Endothelial cell of umbilical vein (primary cell): ENCODE results near the gene DPH7. TPM values are rescaled to one million over a fixed set of nuclear protein-coding genes. Genes with fewer than 3 reads are reported as not detected.
"Not testable (repeated sequence)": the region's sequence is repeated elsewhere in the genome, so short reads cannot be mapped to it uniquely, and the experiment has no call there.

Source experiments
- BruUV-seq: library from RNA; stranded (reverse); fragments of 400-500 nt; replicated peaks from 2 replicates; lab custom pipeline; 2021; lab: Mats Ljungman, UMichigan
- CTCF ChIA-PET: fragments of 300-600, 350-600 bp; sonication (Branson Sonifier 250); formaldehyde crosslinking; loops from one replicate; lab custom pipeline; 2021; ENCODE audit warnings: antibody characterized with exemption, inconsistent platforms; lab: Charles Lee
- POLR2A ChIA-PET: fragments of 300-600, 350-600 bp; sonication (Branson Sonifier 250); formaldehyde crosslinking; loops from one replicate; lab custom pipeline; 2021; ENCODE audit warnings: antibody characterized with exemption, inconsistent platforms; lab: Charles Lee
- DNase-seq: peaks from one replicate; pipeline ENCODE4 v3.0.0-alpha.2; 2011; ENCODE audit warnings: low read depth, low spot score
- FAIRE-seq: peaks from 2 replicates; lab custom pipeline; 2011; peaks lifted over from hg19 to GRCh38; lab: Jason Lieb, UNC
- H2AFZ ChIP-seq: 2 replicates; pipeline ENCODE4 v1.6.0; 2012; ENCODE audit warnings: low read depth, low read length, control low read depth, inconsistent platforms
- H3K27ac ChIP-seq: 2 replicates; pipeline ENCODE4 v1.5.1; 2011; ENCODE audit warnings: low read depth, mild to moderate bottlenecking, control low read depth, low read length, moderate library complexity; ENCODE audit not compliant: insufficient read depth
- H3K27me3 ChIP-seq, 2 experiments: 2 replicates each; pipeline versions ENCODE4 v1.6.0 to v1.6.1; 2011; ENCODE audit warnings: low read length in 2 of 2, mixed read lengths in 1 of 2; ENCODE audit not compliant: control insufficient read depth in 2 of 2, insufficient read depth in 2 of 2
- H3K36me3 ChIP-seq, 2 experiments: 2 replicates in 1 of 2; 3 replicates in 1 of 2; pipeline ENCODE4 v1.5.1; 2011; ENCODE audit warnings: low read length in 2 of 2, mild to moderate bottlenecking in 1 of 2, moderate library complexity in 1 of 2; ENCODE audit not compliant: control insufficient read depth in 2 of 2, insufficient read depth in 2 of 2; ENCODE audit errors: extremely low read depth in 1 of 2
- H3K4me1 ChIP-seq: 3 replicates; pipeline ENCODE4 v1.5.1; 2011; ENCODE audit warnings: mild to moderate bottlenecking, low read length; ENCODE audit not compliant: control insufficient read depth, insufficient read depth; ENCODE audit errors: extremely low read depth
- H3K4me2 ChIP-seq: 2 replicates; pipeline ENCODE4 v1.6.1; 2011; ENCODE audit warnings: low read length, control low read depth, mixed read lengths; ENCODE audit not compliant: insufficient read depth
- H3K4me3 ChIP-seq, 3 experiments: fragments of 200-600 bp in 1 of 3; sonication (generic), shearing (Covaris generic) in 1 of 3; replicated peaks in 1 of 3; 2 replicates each; pipeline ENCODE4 v1.5.1; 2011 to 2016; ENCODE audit warnings: control low read depth in 3 of 3, low read length in 3 of 3, mild to moderate bottlenecking in 2 of 3, inconsistent platforms in 1 of 3, low read depth in 1 of 3, moderate library complexity in 1 of 3; ENCODE audit not compliant: insufficient read depth in 1 of 3
- H3K79me2 ChIP-seq: 2 replicates; pipeline ENCODE4 v1.6.0; 2012; ENCODE audit warnings: low read length, inconsistent platforms; ENCODE audit not compliant: control insufficient read depth, insufficient read depth
- H3K9ac ChIP-seq: replicated peaks from 2 replicates; pipeline ENCODE3; 2011; ENCODE audit warnings: low read length, control low read depth; ENCODE audit not compliant: insufficient read depth; ENCODE audit errors: extremely low read depth
- H3K9me1 ChIP-seq: replicated peaks from 3 replicates; pipeline ENCODE4 v1.6.0; 2011; ENCODE audit warnings: mild to moderate bottlenecking, low read length; ENCODE audit not compliant: control insufficient read depth, insufficient read depth; ENCODE audit errors: extremely low read depth
- H3K9me3 ChIP-seq: replicated peaks from 2 replicates; pipeline ENCODE4 v1.5.1; 2012; ENCODE audit warnings: low read length, inconsistent platforms; ENCODE audit not compliant: control insufficient read depth, insufficient read depth
- H4K20me1 ChIP-seq: replicated peaks from 2 replicates; pipeline ENCODE3; 2011; ENCODE audit warnings: mild to moderate bottlenecking, low read length; ENCODE audit not compliant: control insufficient read depth, insufficient read depth; ENCODE audit errors: extremely low read depth
- EZH2 ChIP-seq: IDR thresholded peaks from 2 replicates; pipeline ENCODE4 v1.6.1; 2012; ENCODE audit warnings: borderline replicate concordance, low read depth, mild to moderate bottlenecking, moderate library complexity, low read length, inconsistent platforms; ENCODE audit not compliant: severe bottlenecking
- FOS ChIP-seq: IDR thresholded peaks from 2 replicates; pipeline ENCODE4 v1.6.1; 2011; ENCODE audit warnings: mild to moderate bottlenecking, low read length, moderate library complexity, borderline replicate concordance; ENCODE audit not compliant: insufficient read depth
- GATA2 ChIP-seq: IDR thresholded peaks from 2 replicates; pipeline ENCODE4 v1.7.0; 2011; ENCODE audit warnings: low read depth, mild to moderate bottlenecking, moderate library complexity, mixed read lengths, low read length; ENCODE audit not compliant: insufficient read length, insufficient read depth
- JUN ChIP-seq: IDR thresholded peaks from 2 replicates; pipeline ENCODE4 v1.6.1; 2011; ENCODE audit warnings: borderline replicate concordance, low read depth; ENCODE audit not compliant: insufficient read length, insufficient read depth
- MYC ChIP-seq: IDR thresholded peaks from one replicate; pipeline ENCODE4 v1.6.1; 2011; ENCODE audit warnings: mild to moderate bottlenecking, low read depth, low read length
- POLR2A ChIP-seq: IDR thresholded peaks from 2 replicates; pipeline ENCODE4 v1.6.1; 2012; ENCODE audit warnings: low read depth, mild to moderate bottlenecking, control low read depth, low read length
- POLR2AphosphoS5 ChIP-seq: IDR thresholded peaks from 2 replicates; pipeline ENCODE4 v1.6.1; 2012; ENCODE audit warnings: low read depth, mild to moderate bottlenecking, control low read depth, low read length, moderate library complexity; ENCODE audit not compliant: insufficient read depth
- dilution Hi-C: fragments of 300-500 bp; cut with MboI; formaldehyde crosslinking; loops from one replicate; pipeline ENCODE4 v1.15.0; 2019; ENCODE audit warnings: low sequenced_read_pairs; ENCODE audit not compliant: extremely low pct_ligation_motif_present
- intact Hi-C: fragments of 100-400 bp; cut with micrococcal nuclease; formaldehyde crosslinking; loops from one replicate; pipeline ENCODE4 v1.10.0; 2022
- polyA plus RNA-seq, 4 experiments: library from polyadenylated mRNA; depleted of rRNA in 3 of 4; stranded (reverse) in 3 of 4; unstranded in 1 of 4; fragments of >200 nt; gene quantifications; 2 replicates each; pipeline versions ENCODE4 v1.2.1 to v1.2.3, GENCODE V29; 2011 to 2012; ENCODE audit warnings: missing spikeins in 1 of 4
- total RNA-seq: library from RNA; stranded (reverse); gene quantifications from 2 replicates; pipeline ENCODE4 v1.2.3, GENCODE V29; 2021
- TF ChIP-seq, protein P1 (sequence below): IDR thresholded peaks from 2 replicates; pipeline ENCODE4 v1.6.1; 2011; ENCODE audit not compliant: insufficient read depth, insufficient read length
- TF ChIP-seq, protein P2 (sequence below), 2 donors: IDR thresholded peaks; 1 replicate in 1 of 2; 2 replicates in 1 of 2; pipeline ENCODE4 v1.5.1; 2011; ENCODE audit warnings: low read length in 2 of 2, mild to moderate bottlenecking in 2 of 2, moderate library complexity in 2 of 2, control low read depth in 1 of 2, inconsistent platforms in 1 of 2, low read depth in 1 of 2; ENCODE audit not compliant: insufficient read depth in 1 of 2; ENCODE audit errors: extremely low read depth in 1 of 2

Gene DPH7
- total and polyA plus RNA-seq, 2 donors (not counting 3 experiments of a cell fraction or from before 2014, with no cell fraction given): 41.8 to 43.2 TPM

DNA sequence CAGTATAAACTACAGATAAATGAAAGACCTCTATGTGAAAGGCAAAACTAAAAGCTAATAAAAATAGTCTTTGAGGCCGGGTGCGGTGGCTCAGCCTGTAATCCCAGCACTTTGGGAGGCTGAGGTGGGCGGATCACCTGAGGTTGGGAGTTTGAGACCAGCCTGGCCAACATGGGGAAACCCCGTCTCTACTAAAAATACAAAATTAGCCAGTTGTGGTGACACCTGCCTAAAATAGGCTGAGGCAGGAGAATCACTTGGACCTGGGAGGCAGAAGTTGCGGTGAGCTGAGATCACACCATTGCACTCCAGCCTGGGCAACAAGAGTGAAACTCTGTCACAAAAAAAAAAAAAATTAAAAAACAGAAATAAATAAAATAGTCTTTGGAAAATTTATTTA lies 65.6 kb downstream of the DPH7 start:
- DNase-seq, H3K9me3 ChIP-seq, H3K4me3 ChIP-seq, H3K27me3 ChIP-seq, H3K36me3 ChIP-seq, H2AFZ ChIP-seq, H3K79me2 ChIP-seq, BruUV-seq, intact Hi-C loops, POLR2A ChIA-PET, H3K9me1 ChIP-seq, H3K4me2 ChIP-seq, H3K9ac ChIP-seq, dilution Hi-C loops, CTCF ChIA-PET, H4K20me1 ChIP-seq, FAIRE-seq, H3K27ac ChIP-seq, H3K4me1 ChIP-seq: not testable (repeated sequence)

DNA sequence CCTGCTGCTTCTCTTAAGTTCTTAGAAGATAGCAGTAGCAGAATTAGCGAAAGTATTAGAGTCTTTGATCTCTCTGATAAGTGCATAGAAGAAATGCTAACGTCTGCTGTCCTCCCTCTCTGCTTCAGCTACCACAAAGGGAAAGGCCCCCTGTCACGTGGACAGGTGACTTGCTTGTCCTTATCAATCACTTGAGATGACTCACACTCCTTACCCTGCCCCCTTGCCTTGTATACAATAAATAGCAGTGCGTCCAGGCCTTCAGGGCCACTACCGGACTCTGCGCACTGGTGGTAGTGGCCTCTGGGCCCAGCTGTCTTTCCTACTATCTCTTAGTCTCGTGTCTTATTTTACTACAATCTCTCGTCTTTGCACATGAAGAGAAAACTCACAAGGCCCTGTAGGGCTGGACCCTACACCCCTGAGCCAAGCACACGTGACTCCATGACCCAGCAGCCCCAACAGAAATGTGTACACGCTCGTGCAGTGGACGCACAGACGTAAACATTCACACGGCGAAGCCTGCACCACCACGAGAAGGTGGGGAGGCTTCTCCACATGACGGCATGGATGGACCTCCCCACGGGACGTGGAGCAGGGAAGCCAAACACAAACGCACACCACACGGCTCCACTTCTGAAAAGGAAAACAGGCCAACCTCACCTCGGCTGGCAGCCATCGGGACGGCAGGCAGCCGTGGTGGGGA lies 66.8 kb downstream of the DPH7 start:
- H3K36me3 ChIP-seq: no peaks in the 10 kb centered on the region
- no peak overlapping the region for H3K4me2 ChIP-seq
- no peak for FAIRE-seq
- no peaks in the 10 kb centered on the region for H3K4me1 ChIP-seq
- DNase-seq: no peak
- no peak overlapping the region for H3K27ac ChIP-seq
- TF ChIP-seq FOS (no peak), MYC (no peak), GATA2 (no peak), JUN (no peak), EZH2 (no peak), POLR2AphosphoS5 (no peak), POLR2A (no peak)
- TF ChIP-seq, protein P1, sequence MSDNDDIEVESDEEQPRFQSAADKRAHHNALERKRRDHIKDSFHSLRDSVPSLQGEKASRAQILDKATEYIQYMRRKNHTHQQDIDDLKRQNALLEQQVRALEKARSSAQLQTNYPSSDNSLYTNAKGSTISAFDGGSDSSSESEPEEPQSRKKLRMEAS: no peak
- TF ChIP-seq, protein P2, sequence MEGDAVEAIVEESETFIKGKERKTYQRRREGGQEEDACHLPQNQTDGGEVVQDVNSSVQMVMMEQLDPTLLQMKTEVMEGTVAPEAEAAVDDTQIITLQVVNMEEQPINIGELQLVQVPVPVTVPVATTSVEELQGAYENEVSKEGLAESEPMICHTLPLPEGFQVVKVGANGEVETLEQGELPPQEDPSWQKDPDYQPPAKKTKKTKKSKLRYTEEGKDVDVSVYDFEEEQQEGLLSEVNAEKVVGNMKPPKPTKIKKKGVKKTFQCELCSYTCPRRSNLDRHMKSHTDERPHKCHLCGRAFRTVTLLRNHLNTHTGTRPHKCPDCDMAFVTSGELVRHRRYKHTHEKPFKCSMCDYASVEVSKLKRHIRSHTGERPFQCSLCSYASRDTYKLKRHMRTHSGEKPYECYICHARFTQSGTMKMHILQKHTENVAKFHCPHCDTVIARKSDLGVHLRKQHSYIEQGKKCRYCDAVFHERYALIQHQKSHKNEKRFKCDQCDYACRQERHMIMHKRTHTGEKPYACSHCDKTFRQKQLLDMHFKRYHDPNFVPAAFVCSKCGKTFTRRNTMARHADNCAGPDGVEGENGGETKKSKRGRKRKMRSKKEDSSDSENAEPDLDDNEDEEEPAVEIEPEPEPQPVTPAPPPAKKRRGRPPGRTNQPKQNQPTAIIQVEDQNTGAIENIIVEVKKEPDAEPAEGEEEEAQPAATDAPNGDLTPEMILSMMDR (IDR thresholded peaks at IDR 0.05; ENCODE audit: extremely low read depth in 1 of 2, insufficient read depth in 1 of 2, low read depth in 1 of 2, low read length in 2 of 2): no peak
- no TSS peak for BruUV-seq
- H3K9me1 ChIP-seq: no peaks in the 10 kb centered on the region
- dilution Hi-C loops (no loop called here), intact Hi-C loops (no loop called here)
- CTCF ChIA-PET: no interaction called here
- POLR2A ChIA-PET: no interaction called here
- H3K79me2 ChIP-seq: no peaks in the 10 kb centered on the region
- no peaks in the 10 kb centered on the region for H3K27me3 ChIP-seq
- H3K9ac ChIP-seq: no peak overlapping the region
- H4K20me1 ChIP-seq: no peaks in the 10 kb centered on the region
- no peak overlapping the region for H3K4me3 ChIP-seq
- no peak overlapping the region for H2AFZ ChIP-seq
- H3K9me3 ChIP-seq: no peaks in the 10 kb centered on the region

DNA sequence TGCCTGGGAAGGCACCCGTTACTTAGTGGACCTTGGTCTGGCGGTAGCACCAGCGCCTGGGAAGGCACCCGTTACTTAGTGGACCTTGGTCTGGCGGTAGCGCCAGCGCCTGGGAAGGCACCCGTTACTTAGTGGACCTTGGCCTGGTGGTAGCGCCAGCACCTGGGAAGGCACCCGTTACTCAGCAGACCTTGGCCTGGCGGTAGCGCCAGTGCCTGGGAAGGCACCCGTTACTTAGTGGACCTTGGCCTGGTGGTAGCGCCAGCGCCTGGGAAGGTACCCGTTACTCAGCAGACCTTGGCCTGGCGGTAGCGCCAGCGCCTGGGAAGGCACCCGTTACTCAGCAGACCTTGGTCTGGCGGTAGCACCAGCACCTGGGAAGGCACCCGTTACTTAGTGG lies 67.6 kb downstream of the DPH7 start:
- H3K4me3 ChIP-seq, H3K9ac ChIP-seq, H4K20me1 ChIP-seq, H3K4me1 ChIP-seq, CTCF ChIA-PET, FAIRE-seq, intact Hi-C loops, H3K27ac ChIP-seq, H2AFZ ChIP-seq, H3K9me3 ChIP-seq, BruUV-seq, dilution Hi-C loops, H3K4me2 ChIP-seq, H3K27me3 ChIP-seq, DNase-seq, H3K79me2 ChIP-seq, H3K36me3 ChIP-seq, POLR2A ChIA-PET, H3K9me1 ChIP-seq: not testable (repeated sequence)
